Lower leg skin (tissue), 3 donors: ENCODE measurements around the gene NR6A1.

ENCODE experiments used
- CTCF ChIP-seq, 3 donors: fragments of 450-650 bp; IDR thresholded peaks; one replicate each; pipeline ENCODE4 v1.5.1; 2016; ENCODE audit warnings: antibody characterized with exemption in 3 of 3, mild to moderate bottlenecking in 3 of 3, moderate library complexity in 2 of 3
- POLR2A ChIP-seq, 2 donors: fragments of 450-650 bp; IDR thresholded peaks; one replicate each; pipeline ENCODE4 v1.6.1; 2016 to 2017; ENCODE audit warnings: antibody characterized with exemption in 2 of 2, mild to moderate bottlenecking in 1 of 2, moderate library complexity in 1 of 2

- TF ChIP-seq CTCF (IDR thresholded peaks at IDR 0.05) (no peak), POLR2A (IDR thresholded peaks at IDR 0.05) (no peak)
Observed at GRCh38 chr9:124761710-124762109, 9.4 kb downstream of the NR6A1 start.
